Hematopoietic multipotent progenitor cell treated with erythropoietin and hydrocortisone succinate and interleukin-3 and kit ligand, for 6 days (in vitro differentiated cells): Measurements from ENCODE around the gene S100A11.

Experiments used
- DNase-seq: peaks from one replicate; pipeline ENCODE4 v3.0.0-alpha.2; 2015

S100A11 gene

GRCh38 chr1:152001631-152002584, 34.9 kb downstream of the S100A11 start:
- peak; percentile 88 for DNase-seq

- no peak for DNase-seq
Measured at GRCh38 chr1:152000964-152001630, 35.7 kb downstream of the S100A11 start.

GRCh38 chr1:151998611-151999362, 38.0 kb downstream of the S100A11 start:
- no peak for DNase-seq

GRCh38 chr1:151997284-151997570, 39.6 kb downstream of the S100A11 start:
- DNase-seq: no peak

GRCh38 chr1:151995774-151996173, 41.0 kb downstream of the S100A11 start:
- no peak for DNase-seq

- DNase-seq: no peak
Measured at GRCh38 chr1:151994956-151995355, 41.8 kb downstream of the S100A11 start.

GRCh38 chr1:151993734-151994496, 42.9 kb downstream of the S100A11 start, which contains the start of gene S100A10:
Gene S100A10, minus strand, starts transcription at chr1:151993859. Its CDS starts 7,629 bp downstream, at chr1:151986230.
- peak; percentile 79 for DNase-seq

- peak; percentile 63 for DNase-seq
Measured at GRCh38 chr1:151993084-151993733, 43.6 kb downstream of the S100A11 start.

GRCh38 chr1:151992303-151993083, 44.3 kb downstream of the S100A11 start:
- peak; percentile 83 for DNase-seq

GRCh38 chr1:151991663-151992302, 45.0 kb downstream of the S100A11 start:
- DNase-seq: no peak

GRCh38 chr1:151990856-151991198, 46.0 kb downstream of the S100A11 start:
- no peak for DNase-seq

- no peak for DNase-seq
Measured at GRCh38 chr1:151990058-151990855, 46.5 kb downstream of the S100A11 start.

- peak; percentile 83 for DNase-seq
Measured at GRCh38 chr1:151989211-151989862, 47.5 kb downstream of the S100A11 start.

- DNase-seq: peak; percentile 53
Measured at GRCh38 chr1:151988405-151988923, 48.3 kb downstream of the S100A11 start.

GRCh38 chr1:151986501-151987190, 50.2 kb downstream of the S100A11 start:
- DNase-seq: no peak

- DNase-seq: no peak
Measured at GRCh38 chr1:151985768-151986167, 51.0 kb downstream of the S100A11 start.

GRCh38 chr1:151985270-151985669, 51.5 kb downstream of the S100A11 start:
- no peak for DNase-seq

GRCh38 chr1:151984313-151984956, 52.4 kb downstream of the S100A11 start:
- no peak for DNase-seq
